H1 (cell line): ENCODE results near the gene ECPAS. TPM values are rescaled to one million over a fixed set of nuclear protein-coding genes. Genes with fewer than 3 reads are reported as not detected.

ENCODE experiments used
- CTCF ChIA-PET: fragments of 300-600 bp; sonication (Branson Sonifier 250); formaldehyde crosslinking; loops from one replicate; lab custom pipeline; 2021; ENCODE audit not compliant: partially characterized antibody; lab: Charles Lee
- POLR2A ChIA-PET: fragments of 300-600 bp; sonication (Branson Sonifier 250); formaldehyde crosslinking; loops from one replicate; lab custom pipeline; 2021; ENCODE audit warnings: inconsistent platforms; ENCODE audit not compliant: partially characterized antibody; lab: Charles Lee
- DNase-seq, 2 experiments: peaks; one replicate each; pipeline versions ENCODE4 v3.0.0 to v3.0.0-alpha.2; 2010 to 2022; ENCODE audit warnings: low spot score in 2 of 2, low read depth in 1 of 2, mixed read lengths in 1 of 2
- FAIRE-seq: peaks from 2 replicates; lab custom pipeline; 2011; peaks lifted over from hg19 to GRCh38; lab: Jason Lieb, UNC
- H2AFZ ChIP-seq: 2 replicates; pipeline ENCODE4 v1.8.1; 2012; ENCODE audit warnings: low read length, inconsistent platforms
- H2AK5ac ChIP-seq: 2 replicates; pipeline ENCODE4 v1.6.1; 2013; ENCODE audit warnings: low read depth, low read length
- H2BK120ac ChIP-seq: replicated peaks from 2 replicates; pipeline ENCODE3; 2013; ENCODE audit warnings: low read depth, low read length, inconsistent platforms
- H2BK12ac ChIP-seq: 2 replicates; pipeline ENCODE4 v1.6.1; 2013; ENCODE audit warnings: low read depth, low read length
- H2BK15ac ChIP-seq: 2 replicates; pipeline ENCODE4 v1.6.1; 2013; ENCODE audit warnings: low read length
- H2BK20ac ChIP-seq: 2 replicates; pipeline ENCODE4 v1.6.1; 2013; ENCODE audit warnings: low read length
- H2BK5ac ChIP-seq: 2 replicates; pipeline ENCODE4 v1.6.1; 2013; ENCODE audit warnings: low read depth, low read length
- H3K14ac ChIP-seq: 2 replicates; pipeline ENCODE4 v1.6.1; 2013; ENCODE audit warnings: inconsistent platforms; ENCODE audit not compliant: insufficient read length
- H3K18ac ChIP-seq: 2 replicates; pipeline ENCODE4 v1.6.1; 2013; ENCODE audit warnings: low read length; ENCODE audit errors: extremely low read depth
- H3K23ac ChIP-seq: 2 replicates; pipeline ENCODE4 v1.6.1; 2013; ENCODE audit warnings: inconsistent platforms; ENCODE audit not compliant: insufficient read length
- H3K23me2 ChIP-seq: 2 replicates; pipeline ENCODE4 v1.6.1; 2013; ENCODE audit warnings: low read depth, low read length
- H3K27ac ChIP-seq: 2 replicates; pipeline ENCODE4 v1.6.1; 2011; ENCODE audit warnings: low read depth, low read length, inconsistent platforms
- H3K27me3 ChIP-seq, 4 experiments: replicated peaks in 1 of 4; 1 replicate in 1 of 4; 2 replicates in 3 of 4; pipeline versions ENCODE4 v1.6.1 to v1.8.1; 2011 to 2013; ENCODE audit warnings: low read length in 3 of 4, mild to moderate bottlenecking in 3 of 4, inconsistent platforms in 2 of 4, mixed read lengths in 2 of 4, moderate library complexity in 1 of 4; ENCODE audit not compliant: control insufficient read depth in 3 of 4, insufficient read depth in 3 of 4; ENCODE audit errors: extremely low read depth in 1 of 4
- H3K36me3 ChIP-seq, 4 experiments: 2 replicates each; pipeline versions ENCODE4 v1.6.1 to v1.8.1; 2011 to 2013; ENCODE audit warnings: mild to moderate bottlenecking in 4 of 4, low read length in 3 of 4, moderate library complexity in 2 of 4, control low read depth in 1 of 4, inconsistent platforms in 1 of 4; ENCODE audit not compliant: insufficient read depth in 4 of 4, control insufficient read depth in 2 of 4
- H3K4ac ChIP-seq: replicated peaks from 2 replicates; pipeline ENCODE3; 2013; ENCODE audit warnings: low read length, low read depth, mixed read lengths, inconsistent platforms; ENCODE audit not compliant: insufficient read length
- H3K4me1 ChIP-seq, 4 experiments: replicated peaks in 1 of 4; 1 replicate in 1 of 4; 2 replicates in 3 of 4; pipeline versions ENCODE4 v1.6.1 to v1.8.1; 2011 to 2013; ENCODE audit warnings: low read length in 3 of 4, inconsistent platforms in 2 of 4, mixed read lengths in 1 of 4; ENCODE audit not compliant: insufficient read depth in 4 of 4, control insufficient read depth in 3 of 4
- H3K4me2 ChIP-seq, 2 experiments: 2 replicates each; pipeline versions ENCODE4 v1.6.1 to v1.8.1; 2011 to 2013; ENCODE audit warnings: low read depth in 2 of 2, low read length in 2 of 2, control low read depth in 1 of 2, inconsistent platforms in 1 of 2, mild to moderate bottlenecking in 1 of 2; ENCODE audit not compliant: insufficient read depth in 1 of 2
- H3K4me3 ChIP-seq, 4 experiments: fragments of 200-600, 300-600 bp in 1 of 4; sonication (generic), shearing (Covaris generic), sonication (Bioruptor Twin) in 1 of 4; 2 replicates each; pipeline versions ENCODE4 v1.5.1 to v1.8.1; 2011 to 2016; ENCODE audit warnings: low read length in 4 of 4, low read depth in 3 of 4, control low read depth in 2 of 4, inconsistent platforms in 2 of 4, mild to moderate bottlenecking in 2 of 4, mixed read lengths in 1 of 4, moderate library complexity in 1 of 4; ENCODE audit not compliant: insufficient read depth in 2 of 4; ENCODE audit errors: extremely low read depth in 1 of 4
- H3K56ac ChIP-seq: replicated peaks from 2 replicates; pipeline ENCODE3; 2013; ENCODE audit warnings: low read depth, mild to moderate bottlenecking, mixed read lengths, low read length, inconsistent platforms; ENCODE audit not compliant: insufficient read length
- H3K79me1 ChIP-seq: 2 replicates; pipeline ENCODE4 v1.6.1; 2013; ENCODE audit warnings: low read depth, low read length, control low read depth
- H3K79me2 ChIP-seq, 2 experiments: 2 replicates each; pipeline versions ENCODE4 v1.6.1 to v1.8.1; 2012 to 2013; ENCODE audit warnings: low read length in 2 of 2, mild to moderate bottlenecking in 2 of 2, inconsistent platforms in 1 of 2; ENCODE audit not compliant: insufficient read depth in 2 of 2, control insufficient read depth in 1 of 2
- H3K9ac ChIP-seq, 4 experiments: replicated peaks in 1 of 4; 1 replicate in 1 of 4; 2 replicates in 3 of 4; pipeline versions ENCODE4 v1.6.1 to v1.8.1; 2011 to 2013; ENCODE audit warnings: low read depth in 3 of 4, low read length in 3 of 4, control low read depth in 2 of 4, mild to moderate bottlenecking in 2 of 4, moderate library complexity in 2 of 4, inconsistent platforms in 1 of 4; ENCODE audit errors: extremely low read depth in 1 of 4
- H3K9me3 ChIP-seq, 2 experiments: 2 replicates each; pipeline versions ENCODE4 v1.6.1 to v1.8.1; 2012 to 2013; ENCODE audit warnings: mild to moderate bottlenecking in 2 of 2, moderate library complexity in 2 of 2, control low read depth in 1 of 2, inconsistent platforms in 1 of 2, low read depth in 1 of 2, low read length in 1 of 2, mixed read lengths in 1 of 2; ENCODE audit not compliant: insufficient read depth in 2 of 2
- H4K20me1 ChIP-seq, 2 experiments: replicated peaks in 1 of 2; 2 replicates each; pipeline versions ENCODE3 to v1.8.1; 2011 to 2013; ENCODE audit warnings: inconsistent platforms in 2 of 2, low read length in 2 of 2, mild to moderate bottlenecking in 1 of 2; ENCODE audit not compliant: insufficient read depth in 2 of 2, control insufficient read depth in 1 of 2
- H4K5ac ChIP-seq: 2 replicates; pipeline ENCODE4 v1.6.1; 2013; ENCODE audit warnings: low read length, low read depth, mixed read lengths, inconsistent platforms; ENCODE audit not compliant: insufficient read length
- H4K8ac ChIP-seq: 2 replicates; pipeline ENCODE4 v1.8.0; 2013; ENCODE audit warnings: mild to moderate bottlenecking, moderate library complexity, low read length, inconsistent platforms; ENCODE audit not compliant: insufficient read depth; ENCODE audit errors: extremely low read depth
- H4K91ac ChIP-seq: replicated peaks from 2 replicates; pipeline ENCODE3; 2013; ENCODE audit warnings: low read length, mixed read lengths, inconsistent platforms; ENCODE audit not compliant: insufficient read length
- BACH1 ChIP-seq: IDR thresholded peaks from 2 replicates; pipeline ENCODE4 v1.6.1; 2012; ENCODE audit warnings: low read length, improper control_type of control experiment
- BCL11A ChIP-seq, 2 experiments: IDR thresholded peaks; one replicate each; pipeline ENCODE4 v1.6.1; 2011; ENCODE audit warnings: low read depth in 2 of 2, low read length in 2 of 2, mild to moderate bottlenecking in 2 of 2
- CHD1 ChIP-seq: IDR thresholded peaks from 2 replicates; pipeline ENCODE4 v1.6.1; 2012; ENCODE audit warnings: low read depth, low read length, improper control_type of control experiment
- EP300 ChIP-seq, 2 experiments: IDR thresholded peaks; 1 replicate in 1 of 2; 2 replicates in 1 of 2; pipeline ENCODE4 v1.6.1; 2011 to 2012; ENCODE audit warnings: low read depth in 2 of 2, low read length in 2 of 2, mild to moderate bottlenecking in 2 of 2, borderline replicate concordance in 1 of 2, inconsistent platforms in 1 of 2, moderate library complexity in 1 of 2
- RBBP5 ChIP-seq: IDR thresholded peaks from 2 replicates; pipeline ENCODE4 v1.7.1; 2012; ENCODE audit warnings: low read depth, mild to moderate bottlenecking, inconsistent platforms, low read length, moderate library complexity, borderline replicate concordance
- SIN3A ChIP-seq, 2 experiments: IDR thresholded peaks in 1 of 2; conservative IDR thresholded peaks in 1 of 2; 2 replicates each; pipeline ENCODE4 v1.6.1; 2011 to 2012; ENCODE audit warnings: low read length in 2 of 2, improper control_type of control experiment in 1 of 2, low read depth in 1 of 2, mild to moderate bottlenecking in 1 of 2
- SIX5 ChIP-seq: IDR thresholded peaks from 2 replicates; pipeline ENCODE4 v1.6.1; 2011; ENCODE audit warnings: mild to moderate bottlenecking, low read depth, low read length
- TBP ChIP-seq: IDR thresholded peaks from 2 replicates; pipeline ENCODE4 v1.6.1; 2011; ENCODE audit warnings: low read depth, low read length, improper control_type of control experiment
- WGBS, 2 experiments: shearing (Covaris generic) in 1 of 2; methylation state at CpG; one replicate each; pipeline versions ENCODE4 v1.1.6 to v1.1.7; 2013 to 2015; ENCODE audit warnings: low lambda C conversion rate in 2 of 2, mixed read lengths in 2 of 2, inconsistent platforms in 1 of 2, low coverage in 1 of 2, missing lambda C conversion rate in 1 of 2; ENCODE audit not compliant: insufficient replicate concordance in 2 of 2, insufficient coverage in 1 of 2, insufficient read length in 1 of 2; ENCODE audit errors: extremely low coverage in 1 of 2, missing lambda C conversion rate in 1 of 2; 5-methylcytosine and 5-hydroxymethylcytosine counted together
- polyA plus RNA-seq, 7 experiments: library from polyadenylated mRNA; depleted of rRNA in 3 of 7; stranded (reverse) in 5 of 7; unstranded in 2 of 7; fragments of >200 nt in 5 of 7; fragments of 200-250 nt in 2 of 7; gene quantifications; 1 replicate in 5 of 7; 2 replicates in 1 of 7; 4 replicates in 1 of 7; pipeline versions ENCODE4 v1.2.1 to v1.2.3, GENCODE V29; 2011 to 2013; ENCODE audit warnings: missing spikeins in 2 of 7, mixed read lengths in 2 of 7
- total RNA-seq: library from RNA; stranded (reverse); fragmentation: NEBNext Ultra II Directional; extraction: Animal tissue kit (Norgen Biotek cat#: 25700); gene quantifications from 2 replicates; pipeline ENCODE4 v1.2.1, GENCODE V29; 2021
- TF ChIP-seq, protein P1 (sequence below): IDR thresholded peaks from 2 replicates; pipeline ENCODE4 v1.6.1; 2012; ENCODE audit warnings: inconsistent platforms
- TF ChIP-seq, protein P2 (sequence below): IDR thresholded peaks from 2 replicates; pipeline ENCODE4 v1.6.1; 2011; ENCODE audit warnings: low read length, improper control_type of control experiment
- TF ChIP-seq, protein P3 (sequence below): IDR thresholded peaks from 2 replicates; pipeline ENCODE4 v1.6.1; 2011; ENCODE audit warnings: low read depth, mild to moderate bottlenecking, low read length; ENCODE audit not compliant: insufficient read depth

Gene ECPAS
- total and polyA plus RNA-seq, 2 of the 8 experiments (the other 6 are each of a cell fraction or from before 2014, with no cell fraction given), result 20.9 to 131 TPM

DNA sequence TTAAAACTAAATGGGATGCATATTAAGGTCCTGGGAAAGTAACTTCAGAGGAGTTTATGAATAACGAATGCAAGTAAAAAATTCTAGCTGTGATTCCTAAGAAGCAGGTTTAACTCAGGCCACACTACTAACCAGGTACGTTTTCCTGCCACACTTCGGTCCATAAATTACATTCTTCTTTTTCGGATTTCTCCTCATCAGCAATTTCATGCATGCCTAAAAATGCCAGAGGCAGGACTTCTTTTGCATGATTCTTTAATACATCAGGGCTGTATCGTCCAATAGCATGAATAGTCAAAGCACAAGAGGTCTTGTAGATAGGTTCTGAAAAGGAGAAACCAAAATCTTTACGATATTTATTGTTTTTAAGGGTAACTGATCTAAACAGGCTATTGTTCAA, 111.9 kb downstream of the ECPAS start:
- peaks cover 12 to 67% (median 53%) of the 10 kb centered on the region in 4 experiments for H3K36me3 ChIP-seq
- no peak for FAIRE-seq
- no peak overlapping the region for H3K18ac ChIP-seq
- H4K20me1 ChIP-seq, result no peaks in the 10 kb centered on the region
- no peak overlapping the region for H2AFZ ChIP-seq
- H3K9ac ChIP-seq, result no peak overlapping the region
- no peak overlapping the region for H2BK5ac ChIP-seq
- no peaks in the 10 kb centered on the region; the same call in 1 of the 2 replicates for H3K23me2 ChIP-seq
- 94% methylated on average over 6 of the region's 6 CpGs; no CpG with 5 or more reads in 1 of the 2 experiments for WGBS, 2 experiments
- H2BK120ac ChIP-seq, result no peak overlapping the region
- POLR2A ChIA-PET, result no interaction called here
- no peak for DNase-seq
- no peaks in the 10 kb centered on the region for H3K79me1 ChIP-seq
- H3K27ac ChIP-seq, result no peak overlapping the region
- no peaks in the 10 kb centered on the region for H3K27me3 ChIP-seq
- H2BK15ac ChIP-seq, result no peak overlapping the region
- no peak overlapping the region for H3K23ac ChIP-seq
- H3K4ac ChIP-seq, result no peak overlapping the region
- H4K8ac ChIP-seq, result no peak overlapping the region
- H3K4me3 ChIP-seq, result no peak overlapping the region
- CTCF ChIA-PET, result interaction anchor here (0.9 kb wide), 1 partner anchor 27 kb away, joined by 4 read pairs; no protein-coding TSS in a partner anchor
- H3K9me3 ChIP-seq, result no peaks in the 10 kb centered on the region
- H3K4me2 ChIP-seq, result no peak overlapping the region
- H3K14ac ChIP-seq, result no peak overlapping the region
- no peak overlapping the region for H4K5ac ChIP-seq
- H2BK20ac ChIP-seq, result no peak overlapping the region
- H2AK5ac ChIP-seq, result no peak overlapping the region
- H3K79me2 ChIP-seq, result no peaks in the 10 kb centered on the region
- no peak overlapping the region for H3K56ac ChIP-seq
- no peak overlapping the region for H2BK12ac ChIP-seq
- H4K91ac ChIP-seq, result no peak overlapping the region
- no peaks in the 10 kb centered on the region for H3K4me1 ChIP-seq
- TF ChIP-seq, protein P1, sequence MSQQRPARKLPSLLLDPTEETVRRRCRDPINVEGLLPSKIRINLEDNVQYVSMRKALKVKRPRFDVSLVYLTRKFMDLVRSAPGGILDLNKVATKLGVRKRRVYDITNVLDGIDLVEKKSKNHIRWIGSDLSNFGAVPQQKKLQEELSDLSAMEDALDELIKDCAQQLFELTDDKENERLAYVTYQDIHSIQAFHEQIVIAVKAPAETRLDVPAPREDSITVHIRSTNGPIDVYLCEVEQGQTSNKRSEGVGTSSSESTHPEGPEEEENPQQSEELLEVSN, result no peak
- TF ChIP-seq BACH1, result no peak
- TF ChIP-seq, protein P2, sequence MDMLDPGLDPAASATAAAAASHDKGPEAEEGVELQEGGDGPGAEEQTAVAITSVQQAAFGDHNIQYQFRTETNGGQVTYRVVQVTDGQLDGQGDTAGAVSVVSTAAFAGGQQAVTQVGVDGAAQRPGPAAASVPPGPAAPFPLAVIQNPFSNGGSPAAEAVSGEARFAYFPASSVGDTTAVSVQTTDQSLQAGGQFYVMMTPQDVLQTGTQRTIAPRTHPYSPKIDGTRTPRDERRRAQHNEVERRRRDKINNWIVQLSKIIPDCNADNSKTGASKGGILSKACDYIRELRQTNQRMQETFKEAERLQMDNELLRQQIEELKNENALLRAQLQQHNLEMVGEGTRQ, result no peak
- TF ChIP-seq SIX5, result no peak
- TF ChIP-seq EP300 (IDR thresholded peaks at IDR 0.05; ENCODE audit: borderline replicate concordance in 1 of 2, low read depth in 2 of 2, low read length in 2 of 2), result no peak
- no peak for TF ChIP-seq BCL11A (IDR thresholded peaks at IDR 0.05; ENCODE audit: low read depth in 2 of 2, low read length in 2 of 2)
- TF ChIP-seq, protein P3, sequence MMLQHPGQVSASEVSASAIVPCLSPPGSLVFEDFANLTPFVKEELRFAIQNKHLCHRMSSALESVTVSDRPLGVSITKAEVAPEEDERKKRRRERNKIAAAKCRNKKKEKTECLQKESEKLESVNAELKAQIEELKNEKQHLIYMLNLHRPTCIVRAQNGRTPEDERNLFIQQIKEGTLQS, result no peak
- no peak for TF ChIP-seq RBBP5
- no peak for TF ChIP-seq TBP
- no peak for TF ChIP-seq SIN3A (conservative IDR thresholded peaks at IDR 0.05 in 1 of 2, IDR thresholded peaks at IDR 0.05 in 1 of 2; ENCODE audit: low read depth in 1 of 2, low read length in 2 of 2)
- no peak for TF ChIP-seq CHD1
